IMR-90 (cell line): ENCODE measurements around the gene MEN1. TPM values are rescaled to one million over a fixed set of nuclear protein-coding genes. Genes with fewer than 3 reads are reported as not detected.

ENCODE experiments used
- ATAC-seq: fragments of 200-7000 bp; cut with Tn5 transposase; 2 replicates; pipeline ENCODE4 v1.9.1; 2020; ENCODE audit warnings: low read depth, mild to moderate bottlenecking, moderate library complexity
- BruUV-seq: library from RNA; stranded (reverse); fragments of 400-500 nt; replicated peaks from 2 replicates; lab custom pipeline; 2021; lab: Mats Ljungman, UMichigan
- CTCF ChIA-PET: fragments of 300-600 bp; formaldehyde crosslinking; extraction: SDS; loops from one replicate; lab custom pipeline; 2021; ENCODE audit warnings: antibody characterized with exemption; lab: Yijun Ruan, JAX
- POLR2A ChIA-PET: fragments of 300-600 bp; sonication (Branson Sonifier 250); formaldehyde crosslinking; loops from one replicate; lab custom pipeline; 2022; ENCODE audit warnings: antibody characterized with exemption; ENCODE audit not compliant: unreplicated experiment; lab: Charles Lee
- DNase-seq: peaks from one replicate; pipeline ENCODE4 v3.0.0; 2013
- H2AFZ ChIP-seq: replicated peaks from 2 replicates; pipeline ENCODE3; 2013; ENCODE audit warnings: low read length, mild to moderate bottlenecking; ENCODE audit not compliant: poor library complexity
- H2AK5ac ChIP-seq: 2 replicates; pipeline ENCODE4 v1.6.1; 2013; ENCODE audit warnings: low read depth, low read length, inconsistent platforms
- H2AK9ac ChIP-seq: replicated peaks from 2 replicates; pipeline ENCODE3; 2013; ENCODE audit warnings: mild to moderate bottlenecking, low read depth, low read length, moderate library complexity; ENCODE audit not compliant: poor library complexity
- H2BK120ac ChIP-seq: 2 replicates; pipeline ENCODE4 v1.6.1; 2013; ENCODE audit warnings: low read depth, low read length, inconsistent platforms
- H2BK15ac ChIP-seq: 3 replicates; pipeline ENCODE4 v1.6.1; 2013; ENCODE audit warnings: low read depth, low read length, inconsistent platforms
- H2BK20ac ChIP-seq: 2 replicates; pipeline ENCODE4 v1.6.1; 2013; ENCODE audit warnings: low read depth, mild to moderate bottlenecking, inconsistent platforms, low read length, moderate library complexity
- H2BK5ac ChIP-seq: 2 replicates; pipeline ENCODE4 v1.6.1; 2013; ENCODE audit warnings: mild to moderate bottlenecking, low read depth, low read length, inconsistent platforms; ENCODE audit not compliant: poor library complexity, severe bottlenecking
- H3K14ac ChIP-seq: replicated peaks from 2 replicates; pipeline ENCODE4 v1.6.1; 2013; ENCODE audit warnings: low read depth, low read length, inconsistent platforms
- H3K18ac ChIP-seq: 2 replicates; pipeline ENCODE4 v1.6.1; 2013; ENCODE audit warnings: low read depth, low read length, control low read depth
- H3K23ac ChIP-seq: 2 replicates; pipeline ENCODE4 v1.6.1; 2013; ENCODE audit warnings: low read depth, low read length, inconsistent platforms
- H3K27ac ChIP-seq: 2 replicates; pipeline ENCODE4 v1.5.1; 2013; ENCODE audit warnings: mild to moderate bottlenecking, control low read depth, low read length; ENCODE audit not compliant: insufficient read depth
- H3K27me3 ChIP-seq: 2 replicates; pipeline ENCODE4 v1.6.1; 2013; ENCODE audit warnings: low read length; ENCODE audit not compliant: control insufficient read depth, insufficient read depth
- H3K36me3 ChIP-seq: 2 replicates; pipeline ENCODE4 v1.6.1; 2013; ENCODE audit warnings: low read length, mixed read lengths; ENCODE audit not compliant: control insufficient read depth, insufficient read depth
- H3K4ac ChIP-seq: 2 replicates; pipeline ENCODE4 v1.6.1; 2013; ENCODE audit warnings: low read depth, low read length, inconsistent platforms
- H3K4me1 ChIP-seq: 2 replicates; pipeline ENCODE4 v1.6.1; 2013; ENCODE audit warnings: low read length, mixed read lengths; ENCODE audit not compliant: control insufficient read depth, insufficient read depth
- H3K4me2 ChIP-seq: 2 replicates; pipeline ENCODE4 v1.6.1; 2013; ENCODE audit warnings: low read depth, mild to moderate bottlenecking, control low read depth, low read length, moderate library complexity
- H3K4me3 ChIP-seq: 2 replicates; pipeline ENCODE4 v1.5.1; 2013; ENCODE audit warnings: low read depth, mild to moderate bottlenecking, control low read depth, low read length, moderate library complexity; ENCODE audit not compliant: insufficient read depth
- H3K56ac ChIP-seq: 2 replicates; pipeline ENCODE4 v1.6.1; 2013; ENCODE audit warnings: low read length, inconsistent platforms; ENCODE audit not compliant: insufficient read depth; ENCODE audit errors: extremely low read depth
- H3K79me1 ChIP-seq, 2 experiments: 2 replicates each; pipeline ENCODE4 v1.6.1; 2013; ENCODE audit warnings: low read length in 2 of 2, inconsistent platforms in 1 of 2, low read depth in 1 of 2
- H3K9ac ChIP-seq: 2 replicates; pipeline ENCODE4 v1.6.1; 2013; ENCODE audit warnings: low read depth, low read length, control low read depth
- H3K9me1 ChIP-seq: 2 replicates; pipeline ENCODE4 v1.6.1; 2013; ENCODE audit warnings: low read length, inconsistent platforms; ENCODE audit not compliant: insufficient read depth
- H3K9me3 ChIP-seq: 2 replicates; pipeline ENCODE4 v1.6.1; 2013; ENCODE audit warnings: low read length; ENCODE audit not compliant: control insufficient read depth, insufficient read depth
- H4K20me1 ChIP-seq: 2 replicates; pipeline ENCODE4 v1.6.1; 2013; ENCODE audit warnings: low read length, inconsistent platforms; ENCODE audit not compliant: insufficient read depth
- H4K5ac ChIP-seq: 2 replicates; pipeline ENCODE4 v1.6.1; 2013; ENCODE audit warnings: mild to moderate bottlenecking, low read depth, low read length, control low read depth
- H4K8ac ChIP-seq, 2 experiments: 2 replicates each; pipeline ENCODE4 v1.6.1; 2013; ENCODE audit warnings: low read depth in 2 of 2, low read length in 2 of 2, control low read depth in 1 of 2, inconsistent platforms in 1 of 2
- H4K91ac ChIP-seq: 2 replicates; pipeline ENCODE4 v1.6.1; 2013; ENCODE audit warnings: low read depth, low read length, inconsistent platforms; ENCODE audit not compliant: insufficient read depth
- BHLHE40 ChIP-seq: fragments of 150-350 bp; IDR thresholded peaks from 2 replicates; pipeline ENCODE4 v1.6.1; 2016; ENCODE audit warnings: mild to moderate bottlenecking, low read depth, low read length
- CEBPB ChIP-seq: IDR thresholded peaks from 2 replicates; pipeline ENCODE4 v1.6.1; 2012; ENCODE audit warnings: low read depth, low read length, improper control_type of control experiment
- CHD1 ChIP-seq: IDR thresholded peaks from 2 replicates; pipeline ENCODE4 v1.6.1; 2012; ENCODE audit warnings: low read depth, low read length, improper control_type of control experiment
- CTCF ChIP-seq: conservative IDR thresholded peaks from 2 replicates; pipeline ENCODE4 v1.5.1; 2012; ENCODE audit warnings: mild to moderate bottlenecking, low read depth, low read length, improper control_type of control experiment
- FOS ChIP-seq: fragments of 150-350 bp; IDR thresholded peaks from 2 replicates; pipeline ENCODE4 v1.6.1; 2016; ENCODE audit warnings: low read depth, low read length
- MAFK ChIP-seq: IDR thresholded peaks from 2 replicates; pipeline ENCODE4 v1.6.1; 2012; ENCODE audit warnings: low read depth, low read length, improper control_type of control experiment
- MAZ ChIP-seq: IDR thresholded peaks from 2 replicates; pipeline ENCODE4 v1.6.1; 2012; ENCODE audit warnings: low read depth, mild to moderate bottlenecking, low read length, improper control_type of control experiment, moderate library complexity, borderline replicate concordance
- MXI1 ChIP-seq: IDR thresholded peaks from 2 replicates; pipeline ENCODE4 v1.6.1; 2012; ENCODE audit warnings: low read depth, mild to moderate bottlenecking, low read length, moderate library complexity, borderline replicate concordance
- NFE2L2 ChIP-seq: fragments of 150-350 bp; IDR thresholded peaks from 2 replicates; pipeline ENCODE4 v1.6.1; 2016; ENCODE audit warnings: low read depth, mild to moderate bottlenecking, low read length
- POLR2A ChIP-seq: IDR thresholded peaks from 2 replicates; pipeline ENCODE4 v1.6.1; 2012; ENCODE audit warnings: mild to moderate bottlenecking, low read depth, low read length
- RAD21 ChIP-seq: IDR thresholded peaks from 2 replicates; pipeline ENCODE4 v1.6.1; 2012; ENCODE audit warnings: low read length, improper control_type of control experiment
- RCOR1 ChIP-seq: IDR thresholded peaks from 2 replicates; pipeline ENCODE4 v1.6.1; 2012; ENCODE audit warnings: mild to moderate bottlenecking, low read length, improper control_type of control experiment; ENCODE audit not compliant: insufficient replicate concordance
- RFX5 ChIP-seq: IDR thresholded peaks from 2 replicates; pipeline ENCODE4 v1.8.0; 2012; ENCODE audit warnings: low read depth, mild to moderate bottlenecking, low read length, moderate library complexity
- SMC3 ChIP-seq: fragments of 150-350 bp; IDR thresholded peaks from 2 replicates; pipeline ENCODE4 v1.6.1; 2016; ENCODE audit warnings: low read depth, mild to moderate bottlenecking, antibody characterized with exemption, low read length, moderate library complexity
- USF2 ChIP-seq: fragments of 150-350 bp; IDR thresholded peaks from 2 replicates; pipeline ENCODE4 v1.6.1; 2017; ENCODE audit warnings: mild to moderate bottlenecking, antibody characterized with exemption, low read length, low read depth
- WGBS, 2 experiments: methylation state at CpG; one replicate each; pipeline versions ENCODE4 v1.1.5 to v1.1.7; 2013; ENCODE audit warnings: missing lambda C conversion rate in 2 of 2; ENCODE audit not compliant: insufficient read length in 1 of 2; ENCODE audit errors: extremely low coverage in 2 of 2; 5-methylcytosine and 5-hydroxymethylcytosine counted together
- dilution Hi-C: fragments of 300-500 bp; cut with HindIII; formaldehyde crosslinking; loops from one replicate; pipeline ENCODE4 v1.14.3; 2018; ENCODE audit warnings: low sequenced_read_pairs; ENCODE audit not compliant: unreplicated experiment
- in situ Hi-C: fragments of 300-500 bp; cut with MboI; formaldehyde crosslinking; loops from 3 replicates; pipeline ENCODE4 v1.14.3; 2019; ENCODE audit warnings: low sequenced_read_pairs, inconsistent platforms, mixed read lengths
- intact Hi-C: fragments of 100-400 bp; cut with micrococcal nuclease; formaldehyde crosslinking; loops from 2 replicates; pipeline ENCODE4 v1.10.0; 2022
- polyA plus RNA-seq, 3 experiments: library from polyadenylated mRNA; depleted of rRNA; stranded (reverse); fragments of >200 nt; gene quantifications; 2 replicates each; pipeline ENCODE4 v1.2.3, GENCODE V29; 2012; ENCODE audit warnings: low replicate concordance in 1 of 3
- total RNA-seq: library from RNA; depleted of rRNA; stranded (reverse); fragments of >200 nt; gene quantifications from 2 replicates; pipeline ENCODE4 v1.2.3, GENCODE V29; 2012
- TF ChIP-seq, protein P1 (sequence below): fragments of 150-350 bp; IDR thresholded peaks from 2 replicates; pipeline ENCODE4 v1.6.1; 2016; ENCODE audit warnings: low read depth, mild to moderate bottlenecking, low read length, moderate library complexity, borderline replicate concordance

Gene MEN1
- total and polyA plus RNA-seq, 2 of the 4 experiments (the other 2 are of a cell fraction) = 8.8 to 35.7 TPM

DNA sequence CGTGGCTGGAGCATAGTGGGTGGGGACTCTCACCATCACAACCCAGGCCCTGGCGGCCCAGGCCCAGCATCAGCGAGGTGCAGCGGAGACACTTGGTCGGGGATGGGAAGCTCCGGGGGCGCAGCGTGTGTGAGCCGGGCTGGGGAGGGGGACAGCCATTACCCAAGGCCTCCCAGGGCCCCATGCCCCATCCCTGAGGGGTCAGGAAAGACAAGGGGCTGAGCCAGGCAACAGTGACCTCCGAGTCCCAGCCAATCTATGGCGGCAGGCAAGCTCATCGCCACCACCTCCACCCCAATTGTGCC, 22.8 kb upstream of the MEN1 start:
- no peak overlapping the region for H2BK120ac ChIP-seq
- no peak overlapping the region for H2BK15ac ChIP-seq
- ChIA-PET POLR2A (no interaction called here), CTCF (no interaction called here)
- no peaks in the 10 kb centered on the region for H4K20me1 ChIP-seq
- H3K4me1 ChIP-seq = no peaks in the 10 kb centered on the region
- H3K79me1 ChIP-seq = no peaks in the 10 kb centered on the region
- H3K27ac ChIP-seq = no peak overlapping the region
- H2AK5ac ChIP-seq = no peak overlapping the region
- no TSS peak for BruUV-seq
- H4K5ac ChIP-seq = no peak overlapping the region
- H3K23ac ChIP-seq = no peak overlapping the region
- H3K36me3 ChIP-seq = no peaks in the 10 kb centered on the region
- H4K91ac ChIP-seq = no peak overlapping the region
- H2AK9ac ChIP-seq = peak overlapping the region; percentile 65
- H3K14ac ChIP-seq = no peak overlapping the region
- H3K4ac ChIP-seq = no peak overlapping the region
- WGBS, 2 experiments = 87% methylated on average over 7 of the region's 12 CpGs; no CpG with 5 or more reads in 1 of the 2 experiments
- no peak overlapping the region for H4K8ac ChIP-seq
- no peaks in the 10 kb centered on the region for H3K9me1 ChIP-seq
- no peak overlapping the region for H3K18ac ChIP-seq
- H3K9me3 ChIP-seq = no peaks in the 10 kb centered on the region
- ATAC-seq (no peak), DNase-seq (no peak)
- H3K4me3 ChIP-seq = no peak overlapping the region
- no peak for TF ChIP-seq SMC3
- TF ChIP-seq RFX5 = no peak
- TF ChIP-seq CTCF = no peak
- no peak for TF ChIP-seq POLR2A
- TF ChIP-seq MAFK = no peak
- TF ChIP-seq FOS = no peak
- no peak for TF ChIP-seq CEBPB
- no peak for TF ChIP-seq MAZ
- TF ChIP-seq BHLHE40 = no peak
- no peak for TF ChIP-seq CHD1
- TF ChIP-seq MXI1 = no peak
- TF ChIP-seq RAD21 = no peak
- no peak for TF ChIP-seq RCOR1
- TF ChIP-seq USF2 = no peak
- no peak for TF ChIP-seq NFE2L2
- TF ChIP-seq, protein P1, sequence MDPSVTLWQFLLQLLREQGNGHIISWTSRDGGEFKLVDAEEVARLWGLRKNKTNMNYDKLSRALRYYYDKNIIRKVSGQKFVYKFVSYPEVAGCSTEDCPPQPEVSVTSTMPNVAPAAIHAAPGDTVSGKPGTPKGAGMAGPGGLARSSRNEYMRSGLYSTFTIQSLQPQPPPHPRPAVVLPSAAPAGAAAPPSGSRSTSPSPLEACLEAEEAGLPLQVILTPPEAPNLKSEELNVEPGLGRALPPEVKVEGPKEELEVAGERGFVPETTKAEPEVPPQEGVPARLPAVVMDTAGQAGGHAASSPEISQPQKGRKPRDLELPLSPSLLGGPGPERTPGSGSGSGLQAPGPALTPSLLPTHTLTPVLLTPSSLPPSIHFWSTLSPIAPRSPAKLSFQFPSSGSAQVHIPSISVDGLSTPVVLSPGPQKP = no peak
- no peak overlapping the region for H2BK20ac ChIP-seq
- no peak overlapping the region for H3K9ac ChIP-seq
- no peak overlapping the region for H3K4me2 ChIP-seq
- dilution Hi-C loops (no loop called here), in situ Hi-C loops (no loop called here), intact Hi-C loops (no loop called here)
- no peak overlapping the region for H3K56ac ChIP-seq
- H3K27me3 ChIP-seq = peaks cover 11% of the 10 kb centered on the region; the same call in 1 of the 2 replicates
- H2BK5ac ChIP-seq = no peak overlapping the region
- no peak overlapping the region for H2AFZ ChIP-seq
